GM13976 (cell line): ENCODE measurements around the gene PMPCA.
A peak's percentile ranks its signal among the peaks of the same experiment; 100 is the strongest.
"Not testable (repeated sequence)": the region's sequence is repeated elsewhere in the genome, so short reads cannot be mapped to it uniquely, and the experiment has no call there.

Experiments used
- DNase-seq: peaks from one replicate; pipeline ENCODE4 v3.0.0; 2012; ENCODE audit warnings: low spot score
- CTCF ChIP-seq: IDR thresholded peaks from 2 replicates; pipeline ENCODE4 v1.5.1; 2012; ENCODE audit warnings: borderline replicate concordance, mild to moderate bottlenecking; ENCODE audit not compliant: insufficient read depth; ENCODE audit errors: extremely low read depth, missing control alignments, control extremely low read depth
- in situ Hi-C: fragments of 300-500 bp; cut with MboI; formaldehyde crosslinking; loops from one replicate; pipeline ENCODE4 v1.12.0; 2022; ENCODE audit warnings: low sequenced_read_pairs, mixed read lengths, inconsistent platforms; ENCODE audit not compliant: unreplicated experiment

PMPCA gene

GRCh38 chr9:136405481-136405880 is 5.0 kb upstream of the PMPCA start:
- no peak for TF ChIP-seq CTCF
- DNase-seq, result no peak
- in situ Hi-C loops, result no loop called here

- in situ Hi-C loops, DNase-seq: not testable (repeated sequence)
These were observed 4.6 kb upstream of the PMPCA start for GRCh38 chr9:136405904-136406303.

GRCh38 chr9:136407061-136407460 is 3.4 kb upstream of the PMPCA start:
- in situ Hi-C loops, result not testable (repeated sequence)

GRCh38 chr9:136407911-136408310 is 2.5 kb upstream of the PMPCA start:
- no peak for TF ChIP-seq CTCF
- in situ Hi-C loops, result no loop called here

More at GRCh38 chr9:136407061-136407460, 3.4 kb upstream of the PMPCA start:
- not testable (repeated sequence) for DNase-seq

GRCh38 chr9:136409557-136410455 is 652 bp upstream of the PMPCA start:
- no peak for TF ChIP-seq CTCF
- peak; percentile 69 for DNase-seq

More at GRCh38 chr9:136407911-136408310, 2.5 kb upstream of the PMPCA start:
- no peak for DNase-seq

GRCh38 chr9:136411378-136411777 is 920 bp downstream of the PMPCA start:
- in situ Hi-C loops, result no loop called here
- no peak for DNase-seq
- TF ChIP-seq CTCF, result no peak

More at GRCh38 chr9:136409557-136410455, 652 bp upstream of the PMPCA start:
- in situ Hi-C loops, result no loop called here

- DNase-seq, result no peak
- TF ChIP-seq CTCF, result no peak
- in situ Hi-C loops, result no loop called here
These were observed 2.5 kb downstream of the PMPCA start for GRCh38 chr9:136412962-136413361.
